Astrocyte of the spinal cord (primary cell): ENCODE results near the gene PMS1.

Source experiments
- DNase-seq: peaks from one replicate; pipeline ENCODE4 v3.0.0; 2011; ENCODE audit warnings: low read depth, low spot score
- H3K4me3 ChIP-seq: 2 replicates; pipeline ENCODE4 v1.5.1; 2011; ENCODE audit warnings: low read depth, mild to moderate bottlenecking, low read length, moderate library complexity
- CTCF ChIP-seq: IDR thresholded peaks from 2 replicates; pipeline ENCODE4 v1.5.1; 2012; ENCODE audit warnings: low read depth, mild to moderate bottlenecking, low read length, inconsistent platforms
- in situ Hi-C: cut with HindIII; loops from 2 replicates; pipeline ENCODE4 v1.10.0; 2017; ENCODE audit warnings: low sequenced_read_pairs

PMS1 gene

GRCh38 chr2:189873696-189874095 lies 89.4 kb downstream of the PMS1 start:
- TF ChIP-seq CTCF, result no peak
- in situ Hi-C loops, result no loop called here
- no peak overlapping the region for H3K4me3 ChIP-seq
- no peak for DNase-seq

GRCh38 chr2:189874586-189875320 lies 90.5 kb downstream of the PMS1 start:
- TF ChIP-seq CTCF, result no peak
- DNase-seq, result no peak
- H3K4me3 ChIP-seq, result no peak overlapping the region
- in situ Hi-C loops, result no loop called here

GRCh38 chr2:189876271-189876670 lies 92.0 kb downstream of the PMS1 start:
- TF ChIP-seq CTCF, result no peak
- H3K4me3 ChIP-seq, result no peak overlapping the region
- no peak for DNase-seq
- in situ Hi-C loops, result no loop called here

GRCh38 chr2:189879716-189880081 lies 95.4 kb downstream of the PMS1 start:
- in situ Hi-C loops, result no loop called here
- no peak for DNase-seq
- TF ChIP-seq CTCF, result no peak
- H3K4me3 ChIP-seq, result no peak overlapping the region

GRCh38 chr2:189880429-189880828 lies 96.2 kb downstream of the PMS1 start:
- TF ChIP-seq CTCF, result no peak
- DNase-seq, result no peak
- H3K4me3 ChIP-seq, result no peak overlapping the region
- in situ Hi-C loops, result no loop called here

- in situ Hi-C loops, result no loop called here
- no peak for TF ChIP-seq CTCF
- no peak overlapping the region for H3K4me3 ChIP-seq
- DNase-seq, result no peak
Measured at GRCh38 chr2:189880832-189881492, 96.7 kb downstream of the PMS1 start.
